Gastrocnemius medialis (tissue), 4 donors: ENCODE measurements around the gene DCUN1D1.

Source experiments
- POLR2A ChIP-seq, 2 donors: fragments of 450-650 bp; IDR thresholded peaks; one replicate each; pipeline ENCODE4 v1.6.1; 2017; ENCODE audit warnings: antibody characterized with exemption in 2 of 2, mild to moderate bottlenecking in 2 of 2, moderate library complexity in 2 of 2
- TF ChIP-seq, protein P1 (sequence below), 5 experiments: fragments of 450-650 bp in 3 of 5; fragments of 200-600 bp in 2 of 5; sonication (generic) in 2 of 5; IDR thresholded peaks in 4 of 5; conservative IDR thresholded peaks in 1 of 5; 1 replicate in 4 of 5; 2 replicates in 1 of 5; pipeline ENCODE4 v1.5.1; 2016 to 2019; ENCODE audit warnings: antibody characterized with exemption in 5 of 5, mild to moderate bottlenecking in 3 of 5, moderate library complexity in 3 of 5

- TF ChIP-seq, protein P1, sequence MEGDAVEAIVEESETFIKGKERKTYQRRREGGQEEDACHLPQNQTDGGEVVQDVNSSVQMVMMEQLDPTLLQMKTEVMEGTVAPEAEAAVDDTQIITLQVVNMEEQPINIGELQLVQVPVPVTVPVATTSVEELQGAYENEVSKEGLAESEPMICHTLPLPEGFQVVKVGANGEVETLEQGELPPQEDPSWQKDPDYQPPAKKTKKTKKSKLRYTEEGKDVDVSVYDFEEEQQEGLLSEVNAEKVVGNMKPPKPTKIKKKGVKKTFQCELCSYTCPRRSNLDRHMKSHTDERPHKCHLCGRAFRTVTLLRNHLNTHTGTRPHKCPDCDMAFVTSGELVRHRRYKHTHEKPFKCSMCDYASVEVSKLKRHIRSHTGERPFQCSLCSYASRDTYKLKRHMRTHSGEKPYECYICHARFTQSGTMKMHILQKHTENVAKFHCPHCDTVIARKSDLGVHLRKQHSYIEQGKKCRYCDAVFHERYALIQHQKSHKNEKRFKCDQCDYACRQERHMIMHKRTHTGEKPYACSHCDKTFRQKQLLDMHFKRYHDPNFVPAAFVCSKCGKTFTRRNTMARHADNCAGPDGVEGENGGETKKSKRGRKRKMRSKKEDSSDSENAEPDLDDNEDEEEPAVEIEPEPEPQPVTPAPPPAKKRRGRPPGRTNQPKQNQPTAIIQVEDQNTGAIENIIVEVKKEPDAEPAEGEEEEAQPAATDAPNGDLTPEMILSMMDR (IDR thresholded peaks at IDR 0.05 in 4 of 5, conservative IDR thresholded peaks at IDR 0.05 in 1 of 5): no peak
- no peak for TF ChIP-seq POLR2A (IDR thresholded peaks at IDR 0.05)
Measured at GRCh38 chr3:183013856-183014255, 33.5 kb upstream of the DCUN1D1 start.
